Cardiac muscle cell (in vitro differentiated cells and primary cell): ENCODE measurements around the gene SPATS2L. TPM values are rescaled to one million over a fixed set of nuclear protein-coding genes. Genes with fewer than 3 reads are reported as not detected.

ENCODE experiments used
- DNase-seq, 2 donors: peaks; one replicate each; pipeline versions ENCODE4 v3.0.0 to v3.0.0-alpha.2; 2010 to 2017; ENCODE audit warnings: low read depth in 1 of 2, low spot score in 1 of 2
- H3K27ac ChIP-seq: fragments of 200-600 bp; sonication (generic); 2 replicates; pipeline ENCODE4 v1.5.1; 2016
- H3K27me3 ChIP-seq: fragments of 200-600 bp; sonication (generic); 2 replicates; pipeline ENCODE4 v1.6.0; 2016; ENCODE audit warnings: control low read depth
- H3K36me3 ChIP-seq: fragments of 200-600 bp; sonication (generic); 2 replicates; pipeline ENCODE4 v1.5.1; 2016; ENCODE audit warnings: control low read depth
- H3K4me1 ChIP-seq: fragments of 200-600 bp; sonication (generic); 2 replicates; pipeline ENCODE4 v1.8.1; 2017; ENCODE audit warnings: low read depth, mild to moderate bottlenecking, mixed run types
- H3K4me3 ChIP-seq: fragments of 200-600 bp; sonication (generic); 2 replicates; pipeline ENCODE4 v1.5.1; 2016; ENCODE audit warnings: mild to moderate bottlenecking
- H3K9me3 ChIP-seq: fragments of 200-600 bp; sonication (generic); 2 replicates; pipeline ENCODE4 v1.5.1; 2017; ENCODE audit warnings: low read depth, mild to moderate bottlenecking, control low read depth
- polyA plus RNA-seq: library from polyadenylated mRNA; unstranded; fragments of >200 nt; fragmentation: Nextera tagmentation; extraction: Ambion mirVana; gene quantifications from 2 replicates; pipeline ENCODE4 v1.2.1, GENCODE V29; 2016
- total RNA-seq: library from RNA; depleted of rRNA; stranded (reverse); fragments of >200 nt; gene quantifications from 2 replicates; pipeline ENCODE4 v1.2.3, GENCODE V29; 2016
- TF ChIP-seq, protein P1 (sequence below): IDR thresholded peaks from 2 replicates; pipeline ENCODE4 v1.5.1; 2012; ENCODE audit warnings: low read depth, mild to moderate bottlenecking, low read length

Gene SPATS2L
- total and polyA plus RNA-seq, 2 experiments from 2014 or later, result 20.0 to 37.4 TPM

GRCh38 chr2:200438846-200439245 is 132.4 kb downstream of the SPATS2L start:
- Histone ChIP-seq H3K4me1 (no peaks in the 10 kb centered on the region), H3K4me3 (no peak overlapping the region), H3K27me3 (no peaks in the 10 kb centered on the region), H3K9me3 (no peaks in the 10 kb centered on the region), H3K27ac (no peak overlapping the region), H3K36me3 (no peaks in the 10 kb centered on the region)
- TF ChIP-seq, protein P1, sequence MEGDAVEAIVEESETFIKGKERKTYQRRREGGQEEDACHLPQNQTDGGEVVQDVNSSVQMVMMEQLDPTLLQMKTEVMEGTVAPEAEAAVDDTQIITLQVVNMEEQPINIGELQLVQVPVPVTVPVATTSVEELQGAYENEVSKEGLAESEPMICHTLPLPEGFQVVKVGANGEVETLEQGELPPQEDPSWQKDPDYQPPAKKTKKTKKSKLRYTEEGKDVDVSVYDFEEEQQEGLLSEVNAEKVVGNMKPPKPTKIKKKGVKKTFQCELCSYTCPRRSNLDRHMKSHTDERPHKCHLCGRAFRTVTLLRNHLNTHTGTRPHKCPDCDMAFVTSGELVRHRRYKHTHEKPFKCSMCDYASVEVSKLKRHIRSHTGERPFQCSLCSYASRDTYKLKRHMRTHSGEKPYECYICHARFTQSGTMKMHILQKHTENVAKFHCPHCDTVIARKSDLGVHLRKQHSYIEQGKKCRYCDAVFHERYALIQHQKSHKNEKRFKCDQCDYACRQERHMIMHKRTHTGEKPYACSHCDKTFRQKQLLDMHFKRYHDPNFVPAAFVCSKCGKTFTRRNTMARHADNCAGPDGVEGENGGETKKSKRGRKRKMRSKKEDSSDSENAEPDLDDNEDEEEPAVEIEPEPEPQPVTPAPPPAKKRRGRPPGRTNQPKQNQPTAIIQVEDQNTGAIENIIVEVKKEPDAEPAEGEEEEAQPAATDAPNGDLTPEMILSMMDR, result no peak
- DNase-seq, result no peak

DNA sequence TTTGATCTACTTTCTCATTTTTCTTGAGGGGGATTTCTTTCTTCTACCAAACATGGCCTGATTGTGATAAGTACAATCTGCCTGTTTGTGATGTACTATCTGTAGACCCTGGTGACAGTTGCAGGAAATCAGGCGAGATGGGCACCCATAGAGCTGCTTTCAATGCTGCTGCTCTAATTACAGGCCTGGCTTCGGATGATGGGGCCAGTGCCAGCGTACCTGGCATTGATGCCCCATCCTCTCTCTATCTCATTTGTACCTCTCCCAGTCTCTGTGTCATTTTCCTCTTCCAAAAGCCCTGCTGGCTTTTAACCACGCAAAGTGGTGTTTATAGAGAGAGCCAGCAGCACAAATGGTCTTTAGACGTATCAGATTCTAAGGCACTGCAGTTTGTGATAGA is 133.5 kb downstream of the SPATS2L start:
- H3K4me3 ChIP-seq, result no peak overlapping the region
- no peaks in the 10 kb centered on the region for H3K9me3 ChIP-seq
- TF ChIP-seq, protein P1, result no peak
- no peaks in the 10 kb centered on the region for H3K4me1 ChIP-seq
- H3K36me3 ChIP-seq, result no peaks in the 10 kb centered on the region
- no peak overlapping the region for H3K27ac ChIP-seq
- no peaks in the 10 kb centered on the region for H3K27me3 ChIP-seq
- no peak for DNase-seq

DNA sequence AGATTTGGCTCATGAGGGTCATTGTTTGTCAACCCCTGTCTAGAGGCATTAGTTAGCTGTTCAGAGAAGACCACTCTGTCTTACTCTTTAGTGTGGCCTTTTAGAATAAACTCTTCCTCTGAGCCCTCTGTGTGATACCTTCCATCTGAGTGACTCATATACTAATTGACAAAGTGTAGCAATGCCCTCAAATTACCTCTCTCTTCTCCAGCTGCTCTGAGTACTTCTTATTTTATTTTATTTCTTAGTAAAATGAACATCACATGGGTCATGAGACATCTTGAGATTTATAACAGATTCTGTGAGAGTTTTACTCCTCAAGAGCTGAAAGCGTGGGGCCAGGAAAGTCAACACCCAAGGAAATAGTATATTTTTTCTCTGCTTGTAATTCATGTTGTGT is 136.0 kb downstream of the SPATS2L start:
- Histone ChIP-seq H3K9me3 (no peaks in the 10 kb centered on the region), H3K4me1 (no peaks in the 10 kb centered on the region), H3K27ac (no peak overlapping the region), H3K27me3 (no peaks in the 10 kb centered on the region), H3K4me3 (no peak overlapping the region), H3K36me3 (no peaks in the 10 kb centered on the region)
- DNase-seq, result peak in 1 of 2 donors; percentile 41
- TF ChIP-seq, protein P1, result no peak

GRCh38 chr2:200443376-200443775 is 136.9 kb downstream of the SPATS2L start:
- Histone ChIP-seq H3K9me3 (no peaks in the 10 kb centered on the region), H3K4me1 (no peaks in the 10 kb centered on the region), H3K4me3 (no peak overlapping the region), H3K27ac (no peak overlapping the region), H3K27me3 (no peaks in the 10 kb centered on the region), H3K36me3 (no peaks in the 10 kb centered on the region)
- TF ChIP-seq, protein P1, result no peak
- no peak for DNase-seq

DNA sequence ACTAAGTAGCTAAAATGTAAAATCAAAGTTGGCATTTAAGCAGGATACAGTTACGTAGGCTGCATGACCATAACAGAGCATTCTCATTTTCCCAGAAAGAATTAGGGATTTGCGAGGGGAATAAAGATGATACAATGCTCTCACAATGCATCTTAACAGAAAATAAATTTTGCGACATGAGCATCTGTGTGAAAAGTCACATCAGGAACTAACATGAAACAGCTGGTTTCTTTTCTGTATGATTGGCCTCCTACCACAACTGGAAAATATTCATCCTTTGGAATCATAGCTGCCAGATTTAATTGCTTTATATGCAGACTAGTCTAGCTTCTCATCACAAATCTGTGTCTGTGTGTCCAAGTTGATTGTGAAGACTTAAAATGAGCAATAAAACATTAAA is 137.4 kb downstream of the SPATS2L start:
- TF ChIP-seq, protein P1, result no peak
- Histone ChIP-seq H3K4me1 (no peaks in the 10 kb centered on the region), H3K9me3 (no peaks in the 10 kb centered on the region), H3K36me3 (no peaks in the 10 kb centered on the region), H3K27me3 (no peaks in the 10 kb centered on the region), H3K27ac (no peak overlapping the region), H3K4me3 (no peak overlapping the region)
- no peak for DNase-seq

GRCh38 chr2:200444530-200444929 is 138.0 kb downstream of the SPATS2L start:
- Histone ChIP-seq H3K9me3 (no peaks in the 10 kb centered on the region), H3K27ac (no peak overlapping the region), H3K36me3 (no peaks in the 10 kb centered on the region)

More at GRCh38 chr2:200444530-200444929, 138.0 kb downstream of the SPATS2L start:
- H3K27me3 ChIP-seq, result no peaks in the 10 kb centered on the region
- H3K4me3 ChIP-seq, result no peak overlapping the region
- DNase-seq, result no peak
- H3K4me1 ChIP-seq, result no peaks in the 10 kb centered on the region
- TF ChIP-seq, protein P1, result no peak
